Osteocyte (in vitro differentiated cells): ENCODE results near the gene ATXN7. TPM values are rescaled to one million over a fixed set of nuclear protein-coding genes. Genes with fewer than 3 reads are reported as not detected.
A peak's percentile ranks its signal among the peaks of the same experiment; 100 is the strongest.

Source experiments
- DNase-seq: peaks from one replicate; pipeline ENCODE4 v3.0.0; 2021; ENCODE audit warnings: mixed read lengths; ENCODE audit not compliant: unreplicated experiment; ENCODE audit errors: extremely low spot score
- H3K27ac Mint-ChIP-seq: one replicate; pipeline ENCODE4 v1.8.0; 2021; ENCODE audit warnings: mild to moderate bottlenecking, mixed read lengths; ENCODE audit not compliant: unreplicated experiment
- H3K27me3 Mint-ChIP-seq: one replicate; pipeline ENCODE4 v1.8.0; 2021; ENCODE audit warnings: mixed read lengths; ENCODE audit not compliant: unreplicated experiment
- H3K36me3 Mint-ChIP-seq: one replicate; pipeline ENCODE4 v1.8.0; 2021; ENCODE audit warnings: mixed read lengths; ENCODE audit not compliant: unreplicated experiment
- H3K4me1 Mint-ChIP-seq: one replicate; pipeline ENCODE4 v1.8.0; 2021; ENCODE audit warnings: mixed read lengths; ENCODE audit not compliant: unreplicated experiment
- H3K4me3 Mint-ChIP-seq: one replicate; pipeline ENCODE4 v1.8.0; 2021; ENCODE audit warnings: mild to moderate bottlenecking, moderate library complexity, mixed read lengths; ENCODE audit not compliant: unreplicated experiment
- H3K9me3 Mint-ChIP-seq: one replicate; pipeline ENCODE4 v1.8.0; 2021; ENCODE audit warnings: mixed read lengths; ENCODE audit not compliant: unreplicated experiment
- CTCF ChIP-seq: fragments of 200-600 bp; sonication (generic); IDR thresholded peaks from 2 replicates; pipeline ENCODE4 v1.5.0; 2021; ENCODE audit warnings: antibody characterized with exemption, mild to moderate bottlenecking, moderate library complexity
- total RNA-seq: library from RNA; stranded (reverse); gene quantifications from 2 replicates; pipeline ENCODE4 v1.2.1, GENCODE V29; 2021

ATXN7 gene
- total RNA-seq, 1 donor from 2014 or later = 22.7 TPM

GRCh38 chr3:63984391-63984790 lies 120.7 kb downstream of the ATXN7 start:
- H3K36me3 Mint-ChIP-seq = peaks cover 37% of the 10 kb centered on the region

GRCh38 chr3:63986146-63986545 lies 122.5 kb downstream of the ATXN7 start:
- no peak for TF ChIP-seq CTCF
- Mint-ChIP-seq H3K27me3 (no peaks in the 10 kb centered on the region), H3K9me3 (no peaks in the 10 kb centered on the region), H3K4me3 (no peak overlapping the region), H3K27ac (peak overlapping the region; percentile 25), H3K36me3 (peaks cover 40% of the 10 kb centered on the region), H3K4me1 (peaks cover 6% of the 10 kb centered on the region)
- no peak for DNase-seq

More at GRCh38 chr3:63984391-63984790, 120.7 kb downstream of the ATXN7 start:
- Mint-ChIP-seq H3K27ac (no peak overlapping the region), H3K27me3 (no peaks in the 10 kb centered on the region), H3K4me1 (peaks cover 6% of the 10 kb centered on the region), H3K4me3 (no peak overlapping the region), H3K9me3 (no peaks in the 10 kb centered on the region)
- no peak for TF ChIP-seq CTCF
- DNase-seq = no peak

- H3K4me1 Mint-ChIP-seq = peaks cover 6% of the 10 kb centered on the region
- TF ChIP-seq CTCF = no peak
- no peak overlapping the region for H3K27ac Mint-ChIP-seq
- no peak for DNase-seq
- peaks cover 44% of the 10 kb centered on the region for H3K36me3 Mint-ChIP-seq
- H3K27me3 Mint-ChIP-seq = no peaks in the 10 kb centered on the region
- H3K9me3 Mint-ChIP-seq = no peaks in the 10 kb centered on the region
- H3K4me3 Mint-ChIP-seq = no peak overlapping the region
Observed at GRCh38 chr3:63986831-63987230, 123.2 kb downstream of the ATXN7 start.

- Mint-ChIP-seq H3K4me1 (peaks cover 8% of the 10 kb centered on the region), H3K4me3 (no peak overlapping the region), H3K27ac (no peak overlapping the region), H3K36me3 (peaks cover 41% of the 10 kb centered on the region), H3K27me3 (no peaks in the 10 kb centered on the region), H3K9me3 (no peaks in the 10 kb centered on the region)
- no peak for TF ChIP-seq CTCF
- DNase-seq = no peak
Observed at GRCh38 chr3:63988943-63989342, 125.3 kb downstream of the ATXN7 start.

- Mint-ChIP-seq H3K9me3 (no peaks in the 10 kb centered on the region), H3K36me3 (peaks cover 40% of the 10 kb centered on the region), H3K4me1 (peaks cover 8% of the 10 kb centered on the region), H3K27me3 (no peaks in the 10 kb centered on the region), H3K4me3 (no peak overlapping the region), H3K27ac (no peak overlapping the region)
- no peak for TF ChIP-seq CTCF
- no peak for DNase-seq
Observed at GRCh38 chr3:63990204-63990603, 126.5 kb downstream of the ATXN7 start.
